HCT116 (cell line): Measurements from ENCODE around the gene MYO3B. TPM values are rescaled to one million over a fixed set of nuclear protein-coding genes. Genes with fewer than 3 reads are reported as not detected.

Experiments
- ATAC-seq: fragments of 200-7000 bp; cut with Tn5 transposase; 2 replicates; pipeline ENCODE4 v1.9.1; 2020; ENCODE audit warnings: mild to moderate bottlenecking, moderate library complexity
- BruUV-seq: library from RNA; stranded (reverse); fragments of 400-500 nt; replicated peaks from 2 replicates; lab custom pipeline; 2021; lab: Mats Ljungman, UMichigan
- CTCF ChIA-PET: fragments of 300-600 bp; sonication (Branson Sonifier 250); formaldehyde crosslinking; loops from one replicate; lab custom pipeline; 2021; ENCODE audit warnings: antibody characterized with exemption; lab: Charles Lee
- POLR2A ChIA-PET: fragments of 300-600, 350-600 bp; sonication (Branson Sonifier 250); formaldehyde crosslinking; loops from one replicate; lab custom pipeline; 2021; ENCODE audit warnings: antibody characterized with exemption; lab: Charles Lee
- RAD21 ChIA-PET, 2 experiments: fragments of 300-600 bp; sonication (Branson Sonifier 250); formaldehyde crosslinking; loops; one replicate each; lab custom pipeline; 2023; ENCODE audit warnings: low total read pairs in 2 of 2; ENCODE audit not compliant: uncharacterized antibody in 2 of 2, unreplicated experiment in 2 of 2, low non-redundant PET in 1 of 2; lab: Charles Lee
- DNase-seq: peaks from one replicate; pipeline ENCODE4 v3.0.0-alpha.2; 2010; ENCODE audit warnings: low read depth, low spot score
- H2AFZ ChIP-seq: fragments of 200-600 bp; shearing (Covaris generic), sonication (generic); 2 replicates; pipeline ENCODE4 v1.6.1; 2017; ENCODE audit warnings: low read depth, mixed run types, mixed read lengths, antibody characterized with exemption, low read length; ENCODE audit not compliant: poor library complexity, severe bottlenecking
- H3K27ac ChIP-seq: 2 replicates; pipeline ENCODE4 v1.5.1; 2012; ENCODE audit warnings: low read depth, low read length
- H3K27me3 ChIP-seq: fragments of 200-600 bp; sonication (generic); 2 replicates; pipeline ENCODE4 v1.6.1; 2016; ENCODE audit warnings: mixed run types, low read length, mixed read lengths; ENCODE audit not compliant: insufficient read depth
- H3K36me3 ChIP-seq, 2 experiments: fragments of 200-500 bp in 1 of 2; fragments of 200-600 bp in 1 of 2; sonication (Bioruptor generic) in 1 of 2; sonication (generic) in 1 of 2; 2 replicates each; pipeline versions ENCODE4 v1.5.1 to v1.6.1; 2014 to 2016; ENCODE audit warnings: low read length in 2 of 2, inconsistent platforms in 1 of 2, mixed read lengths in 1 of 2, mixed run types in 1 of 2; ENCODE audit not compliant: insufficient read depth in 2 of 2, control insufficient read depth in 1 of 2
- H3K4me1 ChIP-seq, 2 experiments: fragments of 200-600 bp in 1 of 2; sonication (generic) in 1 of 2; 2 replicates each; pipeline versions ENCODE4 v1.5.1 to v1.6.1; 2012 to 2017; ENCODE audit warnings: low read length in 2 of 2, inconsistent platforms in 1 of 2, mild to moderate bottlenecking in 1 of 2, mixed read lengths in 1 of 2, mixed run types in 1 of 2, moderate library complexity in 1 of 2; ENCODE audit not compliant: insufficient read depth in 2 of 2, control insufficient read depth in 1 of 2
- H3K4me2 ChIP-seq: fragments of 200-600 bp; sonication (generic); 2 replicates; pipeline ENCODE4 v1.6.1; 2017; ENCODE audit warnings: mixed run types, low read length, mixed read lengths
- H3K4me3 ChIP-seq, 2 experiments: fragments of 200-600 bp in 1 of 2; sonication (generic) in 1 of 2; replicated peaks in 1 of 2; 2 replicates each; pipeline ENCODE4 v1.5.1; 2011 to 2016; ENCODE audit warnings: low read length in 2 of 2, control low read depth in 1 of 2, low read depth in 1 of 2, mild to moderate bottlenecking in 1 of 2, mixed read lengths in 1 of 2, mixed run types in 1 of 2
- H3K79me2 ChIP-seq: fragments of 200-600 bp; sonication (generic); 2 replicates; pipeline ENCODE4 v1.6.1; 2017; ENCODE audit warnings: mild to moderate bottlenecking, mixed run types, low read length, moderate library complexity, mixed read lengths; ENCODE audit not compliant: insufficient read depth
- H3K9ac ChIP-seq: fragments of 200-600 bp; sonication (generic); 2 replicates; pipeline ENCODE4 v1.6.1; 2016; ENCODE audit warnings: low read length, mixed read lengths
- H3K9me2 ChIP-seq: fragments of 200-600 bp; sonication (generic), shearing (Covaris generic); 2 replicates; pipeline ENCODE4 v1.6.1; 2017; ENCODE audit warnings: mixed run types, mild to moderate bottlenecking, moderate library complexity; ENCODE audit not compliant: insufficient read depth
- H3K9me3 ChIP-seq, 2 experiments: fragments of 200-500 bp in 1 of 2; fragments of 200-600 bp in 1 of 2; sonication (Bioruptor generic) in 1 of 2; sonication (generic) in 1 of 2; 2 replicates each; pipeline ENCODE4 v1.6.1; 2014 to 2017; ENCODE audit warnings: low read length in 2 of 2, mixed read lengths in 2 of 2, inconsistent platforms in 1 of 2, low read depth in 1 of 2, mild to moderate bottlenecking in 1 of 2, mixed run types in 1 of 2, moderate library complexity in 1 of 2; ENCODE audit not compliant: control insufficient read depth in 1 of 2, insufficient read depth in 1 of 2
- H4K20me1 ChIP-seq: fragments of 200-600 bp; sonication (generic), shearing (Covaris generic); 2 replicates; pipeline ENCODE4 v1.6.1; 2017; ENCODE audit warnings: mixed run types, mild to moderate bottlenecking, moderate library complexity; ENCODE audit not compliant: insufficient read depth
- CBX3 ChIP-seq: IDR thresholded peaks from 2 replicates; pipeline ENCODE4 v1.6.1; 2012; ENCODE audit warnings: low read depth
- CEBPB ChIP-seq: IDR thresholded peaks from 2 replicates; pipeline ENCODE4 v1.6.1; 2012; ENCODE audit warnings: low read depth
- EGR1 ChIP-seq: IDR thresholded peaks from 2 replicates; pipeline ENCODE4 v1.6.1; 2012; ENCODE audit warnings: low read depth
- ELF1 ChIP-seq: IDR thresholded peaks from 2 replicates; pipeline ENCODE4 v1.6.1; 2012; ENCODE audit warnings: low read depth, borderline replicate concordance
- EZH2 ChIP-seq: fragments of 200-600 bp; sonication (generic); IDR thresholded peaks from 2 replicates; pipeline ENCODE4 v1.6.1; 2017; ENCODE audit warnings: antibody characterized with exemption, mixed run types
- EZH2phosphoT487 ChIP-seq: fragments of 200-600 bp; IDR thresholded peaks from 2 replicates; pipeline ENCODE4 v1.6.1; 2018; ENCODE audit warnings: antibody characterized with exemption, borderline replicate concordance
- JUND ChIP-seq: IDR thresholded peaks from 2 replicates; pipeline ENCODE4 v1.6.1; 2012
- POLR2A ChIP-seq: IDR thresholded peaks from 2 replicates; pipeline ENCODE4 v1.7.0; 2011; ENCODE audit warnings: borderline replicate concordance; ENCODE audit not compliant: insufficient read depth, insufficient read length; ENCODE audit errors: extremely low read depth
- POLR2AphosphoS5 ChIP-seq: IDR thresholded peaks from 2 replicates; pipeline ENCODE4 v1.6.1; 2011; ENCODE audit warnings: mild to moderate bottlenecking, low read depth, low read length, moderate library complexity
- RAD21 ChIP-seq: IDR thresholded peaks from 2 replicates; pipeline ENCODE4 v1.6.1; 2012; ENCODE audit warnings: low read depth, mild to moderate bottlenecking
- SIN3A ChIP-seq: IDR thresholded peaks from 2 replicates; pipeline ENCODE4 v1.6.1; 2012; ENCODE audit warnings: low read depth
- SP1 ChIP-seq: IDR thresholded peaks from 2 replicates; pipeline ENCODE4 v1.6.1; 2012; ENCODE audit warnings: low read depth
- SRF ChIP-seq: IDR thresholded peaks from 2 replicates; pipeline ENCODE4 v1.6.1; 2012; ENCODE audit warnings: low read depth
- TCF7L2 ChIP-seq: IDR thresholded peaks from 2 replicates; pipeline ENCODE4 v1.7.0; 2011; ENCODE audit warnings: borderline replicate concordance, inconsistent platforms; ENCODE audit not compliant: insufficient read depth, insufficient read length; ENCODE audit errors: extremely low read depth
- YY1 ChIP-seq: IDR thresholded peaks from 2 replicates; pipeline ENCODE4 v1.6.1; 2011; ENCODE audit warnings: low read length, low read depth, moderate library complexity, mild to moderate bottlenecking; ENCODE audit not compliant: insufficient replicate concordance; ENCODE audit errors: extremely low read depth
- ZFX ChIP-seq: fragments of 450-650 bp; IDR thresholded peaks from 2 replicates; pipeline ENCODE4 v1.6.1; 2017
- intact Hi-C: fragments of 100-400 bp; cut with micrococcal nuclease; formaldehyde crosslinking; loops from 2 replicates; pipeline ENCODE4 v1.10.0; 2022
- total RNA-seq: library from RNA; stranded (reverse); gene quantifications from one replicate; pipeline ENCODE4 v1.2.1, GENCODE V29; 2021; ENCODE audit not compliant: unreplicated experiment
- TF ChIP-seq, protein P1 (sequence below): IDR thresholded peaks from 2 replicates; pipeline ENCODE4 v1.6.1; 2012
- TF ChIP-seq, protein P2 (sequence below): IDR thresholded peaks from 2 replicates; pipeline ENCODE4 v1.6.1; 2011; ENCODE audit warnings: mild to moderate bottlenecking, low read length, moderate library complexity; ENCODE audit not compliant: insufficient replicate concordance; ENCODE audit errors: extremely low read depth
- TF ChIP-seq, protein P3 (sequence below): IDR thresholded peaks from 2 replicates; pipeline ENCODE4 v1.6.1; 2012; ENCODE audit warnings: low read depth
- TF ChIP-seq, protein P4 (sequence below): IDR thresholded peaks from 2 replicates; pipeline ENCODE4 v1.6.1; 2012

The MYO3B gene
- total RNA-seq, 1 experiment from 2014 or later, result not detected

DNA sequence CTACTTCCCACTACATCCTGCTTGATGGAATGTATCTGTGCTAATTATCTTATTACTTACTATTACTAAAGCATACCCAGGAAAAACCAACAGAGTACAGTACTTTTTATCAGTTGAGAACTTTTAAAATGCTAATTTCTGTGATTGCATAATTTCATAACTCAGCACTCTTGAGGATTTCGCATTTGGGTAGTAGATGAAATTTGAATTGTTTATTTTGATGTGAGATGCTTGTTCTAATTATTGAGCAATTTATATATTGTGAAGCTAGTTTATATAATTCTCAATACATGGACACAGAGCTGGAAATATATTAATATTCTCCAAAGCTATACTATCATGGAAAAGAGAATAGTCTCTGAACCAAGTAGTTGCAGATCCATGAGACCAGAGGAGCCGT lies 432.7 kb downstream of the MYO3B start:
- H3K27me3 ChIP-seq, result no peaks in the 10 kb centered on the region
- ATAC-seq, result no peak
- intact Hi-C loops, result no loop called here
- no peaks in the 10 kb centered on the region for H3K79me2 ChIP-seq
- TF ChIP-seq, protein P1, sequence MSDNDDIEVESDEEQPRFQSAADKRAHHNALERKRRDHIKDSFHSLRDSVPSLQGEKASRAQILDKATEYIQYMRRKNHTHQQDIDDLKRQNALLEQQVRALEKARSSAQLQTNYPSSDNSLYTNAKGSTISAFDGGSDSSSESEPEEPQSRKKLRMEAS, result no peak
- TF ChIP-seq, protein P2, sequence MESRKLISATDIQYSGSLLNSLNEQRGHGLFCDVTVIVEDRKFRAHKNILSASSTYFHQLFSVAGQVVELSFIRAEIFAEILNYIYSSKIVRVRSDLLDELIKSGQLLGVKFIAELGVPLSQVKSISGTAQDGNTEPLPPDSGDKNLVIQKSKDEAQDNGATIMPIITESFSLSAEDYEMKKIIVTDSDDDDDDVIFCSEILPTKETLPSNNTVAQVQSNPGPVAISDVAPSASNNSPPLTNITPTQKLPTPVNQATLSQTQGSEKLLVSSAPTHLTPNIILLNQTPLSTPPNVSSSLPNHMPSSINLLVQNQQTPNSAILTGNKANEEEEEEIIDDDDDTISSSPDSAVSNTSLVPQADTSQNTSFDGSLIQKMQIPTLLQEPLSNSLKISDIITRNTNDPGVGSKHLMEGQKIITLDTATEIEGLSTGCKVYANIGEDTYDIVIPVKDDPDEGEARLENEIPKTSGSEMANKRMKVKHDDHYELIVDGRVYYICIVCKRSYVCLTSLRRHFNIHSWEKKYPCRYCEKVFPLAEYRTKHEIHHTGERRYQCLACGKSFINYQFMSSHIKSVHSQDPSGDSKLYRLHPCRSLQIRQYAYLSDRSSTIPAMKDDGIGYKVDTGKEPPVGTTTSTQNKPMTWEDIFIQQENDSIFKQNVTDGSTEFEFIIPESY, result no peak
- TF ChIP-seq SIN3A (no peak), EZH2 (no peak), RAD21 (no peak), SP1 (no peak), EZH2phosphoT487 (no peak), ELF1 (no peak), CEBPB (no peak), TCF7L2 (no peak), ZFX (no peak), JUND (no peak), POLR2AphosphoS5 (no peak), YY1 (no peak), EGR1 (no peak), CBX3 (no peak), SRF (no peak), POLR2A (no peak)
- TF ChIP-seq, protein P3, sequence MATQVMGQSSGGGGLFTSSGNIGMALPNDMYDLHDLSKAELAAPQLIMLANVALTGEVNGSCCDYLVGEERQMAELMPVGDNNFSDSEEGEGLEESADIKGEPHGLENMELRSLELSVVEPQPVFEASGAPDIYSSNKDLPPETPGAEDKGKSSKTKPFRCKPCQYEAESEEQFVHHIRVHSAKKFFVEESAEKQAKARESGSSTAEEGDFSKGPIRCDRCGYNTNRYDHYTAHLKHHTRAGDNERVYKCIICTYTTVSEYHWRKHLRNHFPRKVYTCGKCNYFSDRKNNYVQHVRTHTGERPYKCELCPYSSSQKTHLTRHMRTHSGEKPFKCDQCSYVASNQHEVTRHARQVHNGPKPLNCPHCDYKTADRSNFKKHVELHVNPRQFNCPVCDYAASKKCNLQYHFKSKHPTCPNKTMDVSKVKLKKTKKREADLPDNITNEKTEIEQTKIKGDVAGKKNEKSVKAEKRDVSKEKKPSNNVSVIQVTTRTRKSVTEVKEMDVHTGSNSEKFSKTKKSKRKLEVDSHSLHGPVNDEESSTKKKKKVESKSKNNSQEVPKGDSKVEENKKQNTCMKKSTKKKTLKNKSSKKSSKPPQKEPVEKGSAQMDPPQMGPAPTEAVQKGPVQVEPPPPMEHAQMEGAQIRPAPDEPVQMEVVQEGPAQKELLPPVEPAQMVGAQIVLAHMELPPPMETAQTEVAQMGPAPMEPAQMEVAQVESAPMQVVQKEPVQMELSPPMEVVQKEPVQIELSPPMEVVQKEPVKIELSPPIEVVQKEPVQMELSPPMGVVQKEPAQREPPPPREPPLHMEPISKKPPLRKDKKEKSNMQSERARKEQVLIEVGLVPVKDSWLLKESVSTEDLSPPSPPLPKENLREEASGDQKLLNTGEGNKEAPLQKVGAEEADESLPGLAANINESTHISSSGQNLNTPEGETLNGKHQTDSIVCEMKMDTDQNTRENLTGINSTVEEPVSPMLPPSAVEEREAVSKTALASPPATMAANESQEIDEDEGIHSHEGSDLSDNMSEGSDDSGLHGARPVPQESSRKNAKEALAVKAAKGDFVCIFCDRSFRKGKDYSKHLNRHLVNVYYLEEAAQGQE, result no peak
- TF ChIP-seq, protein P4, sequence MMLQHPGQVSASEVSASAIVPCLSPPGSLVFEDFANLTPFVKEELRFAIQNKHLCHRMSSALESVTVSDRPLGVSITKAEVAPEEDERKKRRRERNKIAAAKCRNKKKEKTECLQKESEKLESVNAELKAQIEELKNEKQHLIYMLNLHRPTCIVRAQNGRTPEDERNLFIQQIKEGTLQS, result no peak
- H4K20me1 ChIP-seq, result no peaks in the 10 kb centered on the region
- CTCF ChIA-PET, result no interaction called here
- no peaks in the 10 kb centered on the region for H3K9me3 ChIP-seq
- no peak overlapping the region for H3K4me3 ChIP-seq
- BruUV-seq, result no TSS peak
- H2AFZ ChIP-seq, result no peak overlapping the region
- H3K36me3 ChIP-seq, result no peaks in the 10 kb centered on the region
- RAD21 ChIA-PET, result no interaction called here
- H3K9me2 ChIP-seq, result no peaks in the 10 kb centered on the region
- no peak overlapping the region for H3K9ac ChIP-seq
- POLR2A ChIA-PET, result interaction anchor here (0.7 kb wide), 1 partner anchor 286 kb away, joined by 3 read pairs; no protein-coding TSS in a partner anchor
- H3K4me1 ChIP-seq, result no peaks in the 10 kb centered on the region
- no peak overlapping the region for H3K27ac ChIP-seq
- no peak overlapping the region for H3K4me2 ChIP-seq
- no peak for DNase-seq
